HepG2 (cell line): ENCODE results near the gene SLC25A48. TPM values are rescaled to one million over a fixed set of nuclear protein-coding genes. Genes with fewer than 3 reads are reported as not detected.

Experiments used
- ATAC-seq: fragments of 200-7000 bp; cut with Tn5 transposase; 3 replicates; pipeline ENCODE4 v1.9.1; 2020; ENCODE audit warnings: mild to moderate bottlenecking, moderate library complexity
- BruUV-seq: library from RNA; stranded (reverse); fragments of 400-500 nt; replicated peaks from 2 replicates; lab custom pipeline; 2021; lab: Mats Ljungman, UMichigan
- CTCF ChIA-PET: fragments of 300-600 bp; formaldehyde crosslinking; extraction: SDS; loops from one replicate; lab custom pipeline; 2021; ENCODE audit warnings: low total read pairs, inconsistent platforms, low intra/inter-chr PET ratio; lab: Yijun Ruan, JAX
- POLR2A ChIA-PET: fragments of 350-600 bp; sonication (Branson Sonifier 250); formaldehyde crosslinking; loops from one replicate; lab custom pipeline; 2020; ENCODE audit warnings: antibody characterized with exemption, inconsistent platforms; lab: Yijun Ruan, JAX
- DNase-seq: peaks from one replicate; pipeline ENCODE4 v3.0.0-alpha.2; 2015; ENCODE audit warnings: low spot score
- FAIRE-seq: peaks from 3 replicates; lab custom pipeline; 2011; peaks lifted over from hg19 to GRCh38; lab: Jason Lieb, UNC
- H2AFZ ChIP-seq: one replicate; pipeline ENCODE4 v1.6.1; 2011; ENCODE audit warnings: low read length, inconsistent platforms
- H3K27ac ChIP-seq: fragments of 300-600 bp; 3 replicates; pipeline ENCODE4 v1.8.0; 2011; ENCODE audit warnings: mixed run types, mild to moderate bottlenecking, mixed read lengths, low read length, inconsistent platforms; ENCODE audit not compliant: insufficient read depth; ENCODE audit errors: extremely low read length
- H3K27me3 ChIP-seq, 2 experiments: fragments of 200-600 bp in 1 of 2; 2 replicates in 1 of 2; 3 replicates in 1 of 2; pipeline versions ENCODE4 v1.6.0 to v1.8.0; 2011; ENCODE audit warnings: low read length in 2 of 2, mild to moderate bottlenecking in 2 of 2, moderate library complexity in 2 of 2, inconsistent platforms in 1 of 2; ENCODE audit not compliant: insufficient read depth in 2 of 2, control insufficient read depth in 1 of 2
- H3K36me3 ChIP-seq, 2 experiments: fragments of 200-600 bp in 1 of 2; replicated peaks in 1 of 2; 2 replicates in 1 of 2; 3 replicates in 1 of 2; pipeline versions ENCODE4 v1.5.1 to v1.8.0; 2011; ENCODE audit warnings: low read length in 2 of 2, inconsistent platforms in 1 of 2; ENCODE audit not compliant: insufficient read depth in 2 of 2, control insufficient read depth in 1 of 2
- H3K4me1 ChIP-seq: 2 replicates; pipeline ENCODE4 v1.5.1; 2012; ENCODE audit warnings: low read length, inconsistent platforms; ENCODE audit not compliant: insufficient read depth
- H3K4me2 ChIP-seq: 2 replicates; pipeline ENCODE4 v1.6.0; 2011; ENCODE audit warnings: low read depth, low read length, inconsistent platforms
- H3K4me3 ChIP-seq, 3 experiments: fragments of 200-600 bp in 1 of 3; sonication (generic), shearing (Covaris generic) in 1 of 3; replicated peaks in 1 of 3; 2 replicates each; pipeline ENCODE4 v1.5.1; 2011 to 2016; ENCODE audit warnings: low read length in 3 of 3, inconsistent platforms in 2 of 3, low read depth in 2 of 3, mild to moderate bottlenecking in 2 of 3, control low read depth in 1 of 3, mixed read lengths in 1 of 3; ENCODE audit not compliant: insufficient read depth in 1 of 3
- H3K79me2 ChIP-seq: one replicate; pipeline ENCODE4 v1.6.1; 2011; ENCODE audit warnings: low read length, inconsistent platforms; ENCODE audit not compliant: insufficient read depth
- H3K9ac ChIP-seq: 2 replicates; pipeline ENCODE4 v1.6.0; 2011; ENCODE audit warnings: mild to moderate bottlenecking, low read depth, low read length, inconsistent platforms; ENCODE audit not compliant: insufficient read depth
- H3K9me3 ChIP-seq: 2 replicates; pipeline ENCODE4 v1.5.1; 2012; ENCODE audit warnings: mild to moderate bottlenecking, low read length
- H4K20me1 ChIP-seq: 2 replicates; pipeline ENCODE4 v1.6.0; 2011; ENCODE audit warnings: inconsistent platforms, mild to moderate bottlenecking, low read length, moderate library complexity; ENCODE audit not compliant: insufficient read depth
- CCDC6 ChIP-seq: sonication (generic); formaldehyde crosslinking; IDR thresholded peaks from 2 replicates; pipeline ENCODE4 v1.8.1; 2022; ENCODE audit warnings: mild to moderate bottlenecking, missing genetic modification reagents, moderate library complexity
- CREB1 ChIP-seq, 2 experiments: fragments of 450-650 bp in 1 of 2; IDR thresholded peaks; 2 replicates each; pipeline ENCODE4 v1.6.1; 2016 to 2017; ENCODE audit warnings: control low read depth in 1 of 2, mild to moderate bottlenecking in 1 of 2, missing compliant biosample characterization in 1 of 2, missing genetic modification characterization in 1 of 2
- HMGXB4 ChIP-seq, 2 experiments: sonication (generic) in 1 of 2; formaldehyde crosslinking in 1 of 2; IDR thresholded peaks; 2 replicates each; pipeline versions ENCODE4 v1.4.0 to v1.6.1; 2018 to 2020; ENCODE audit warnings: missing genetic modification reagents in 2 of 2, borderline replicate concordance in 1 of 2, low read depth in 1 of 2, mild to moderate bottlenecking in 1 of 2, missing biosample characterization in 1 of 2
- REL ChIP-seq: sonication (generic); formaldehyde crosslinking; conservative IDR thresholded peaks from 2 replicates; pipeline ENCODE4 v1.8.0; 2022; ENCODE audit warnings: mild to moderate bottlenecking, missing genetic modification reagents, moderate library complexity
- SPEN ChIP-seq: sonication (generic); formaldehyde crosslinking; IDR thresholded peaks from 2 replicates; pipeline ENCODE4 v1.5.1; 2020; ENCODE audit warnings: low read depth, mild to moderate bottlenecking, missing genetic modification reagents
- U2AF2 ChIP-seq: fragments of 200-400 bp; formaldehyde crosslinking; IDR thresholded peaks from 2 replicates; pipeline ENCODE4 v1.6.1; 2017; ENCODE audit warnings: low read depth, mild to moderate bottlenecking, low read length
- WIZ ChIP-seq: sonication (generic); formaldehyde crosslinking; IDR thresholded peaks from 2 replicates; pipeline ENCODE4 v1.5.1; 2020; ENCODE audit warnings: mild to moderate bottlenecking, missing genetic modification reagents
- ZSCAN30 ChIP-seq: sonication (generic); formaldehyde crosslinking; IDR thresholded peaks from 2 replicates; pipeline ENCODE4 v1.5.0; 2020; ENCODE audit warnings: mild to moderate bottlenecking, missing genetic modification reagents
- WGBS: methylation state at CpG from one replicate; pipeline ENCODE4 v1.1.6; 2017; ENCODE audit warnings: low lambda C conversion rate; 5-methylcytosine and 5-hydroxymethylcytosine counted together
- in situ Hi-C: cut with HindIII; loops from 2 replicates; pipeline ENCODE4 v1.10.0; 2017; ENCODE audit warnings: low pct_unique_long_range_greater_than_20kb; ENCODE audit not compliant: extremely low pct_ligation_motif_present
- intact Hi-C: fragments of 100-400 bp; cut with micrococcal nuclease; formaldehyde crosslinking; loops from one replicate; pipeline ENCODE4 v1.10.0; 2022; ENCODE audit not compliant: unreplicated experiment
- polyA plus RNA-seq, 8 experiments: library from polyadenylated mRNA; depleted of rRNA in 3 of 8; stranded (reverse) in 7 of 8; unstranded in 1 of 8; fragments of >200 nt; fragmentation: Illumina TruSeq in 4 of 8; extraction: Trizol in 4 of 8; gene quantifications; 2 replicates each; pipeline versions ENCODE4 v1.2.1 to v1.2.3, GENCODE V29; 2011 to 2016; ENCODE audit warnings: low read depth in 4 of 8, missing spikeins in 1 of 8, mixed read lengths in 1 of 8; ENCODE audit not compliant: insufficient read depth in 1 of 8
- total RNA-seq, 5 experiments: library from RNA; depleted of rRNA; stranded (reverse); fragments of >200 nt; fragmentation: Illumina TruSeq; extraction: Trizol; gene quantifications; 2 replicates each; pipeline ENCODE4 v1.2.3, GENCODE V29; 2016; ENCODE audit warnings: low read depth in 1 of 5
- TF ChIP-seq, protein P1 (sequence below): IDR thresholded peaks from 2 replicates; pipeline ENCODE4 v1.4.0; 2020; ENCODE audit warnings: mild to moderate bottlenecking, missing genetic modification reagents
- TF ChIP-seq, protein P2 (sequence below): sonication (generic); formaldehyde crosslinking; IDR thresholded peaks from 2 replicates; pipeline ENCODE4 v1.8.0; 2022; ENCODE audit warnings: missing genetic modification reagents, mild to moderate bottlenecking, borderline replicate concordance
- TF ChIP-seq, protein P3 (sequence below): sonication (generic); formaldehyde crosslinking; IDR thresholded peaks from 2 replicates; pipeline ENCODE4 v1.4.0; 2020; ENCODE audit warnings: mild to moderate bottlenecking, low read depth, missing genetic modification reagents

The SLC25A48 gene
- total and polyA plus RNA-seq, 2 of the 13 experiments (the other 11 are each of a cell fraction or from before 2014, with no cell fraction given): 0.17 to 4.5 TPM

DNA sequence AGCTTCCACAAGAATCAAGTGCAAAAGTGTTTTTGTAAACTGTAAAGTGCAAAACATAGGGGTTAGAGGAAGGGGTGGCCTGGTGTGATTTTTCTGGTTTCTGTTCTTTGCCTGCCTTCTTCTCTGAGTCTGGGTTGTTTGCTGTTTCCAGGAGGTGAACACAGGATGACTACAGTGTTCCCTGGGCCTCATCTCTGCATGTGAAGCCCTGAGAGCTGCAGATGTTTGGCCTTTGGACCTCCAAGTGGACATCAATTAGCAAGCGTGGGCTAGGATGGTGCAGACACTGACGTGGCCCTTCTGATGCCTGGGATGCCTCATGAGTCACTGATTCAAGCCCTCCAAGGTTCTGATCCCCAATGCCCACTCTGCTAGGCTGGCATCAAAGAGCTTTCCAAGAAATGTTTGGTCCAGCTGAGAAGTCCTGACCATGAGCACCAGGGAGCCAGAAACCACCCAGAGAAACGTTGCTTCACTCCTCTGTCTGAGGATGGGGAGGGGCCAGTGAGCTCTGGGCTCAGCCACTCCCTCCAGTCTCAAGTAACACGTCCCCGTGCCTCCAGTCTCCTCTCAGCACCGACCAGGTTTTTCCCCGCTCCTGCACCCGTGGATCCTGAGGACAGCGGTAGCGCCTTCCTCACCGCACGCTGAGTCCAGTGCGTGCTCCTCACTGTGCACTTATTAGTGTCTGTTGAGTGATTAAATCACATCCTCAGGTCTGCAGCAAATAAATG, 53.6 kb downstream of the SLC25A48 start:
- 49% methylated on average over 12 of the region's 13 CpGs for WGBS
- peak overlapping the region; percentile 32 to 61 (median 40); a peak in 3 of 6 replicates for H3K4me3 ChIP-seq
- ChIA-PET CTCF (interaction anchor here (1.1 to 3.1 kb wide), 4 partner anchors 102 to 324 kb away, joined by 7 to 23 read pairs (median 16); no protein-coding TSS in a partner anchor), POLR2A (interaction anchor here (1.1 kb wide), 1 partner anchor 101 kb away, joined by 3 read pairs; no protein-coding TSS in a partner anchor)
- FAIRE-seq: no peak
- no peak overlapping the region; the same call in 1 of the 2 replicates for H3K9ac ChIP-seq
- H4K20me1 ChIP-seq: no peaks in the 10 kb centered on the region
- no peak overlapping the region for H2AFZ ChIP-seq
- peaks cover 10% of the 10 kb centered on the region for H3K4me1 ChIP-seq
- no peaks in the 10 kb centered on the region for H3K36me3 ChIP-seq
- intact Hi-C loops: loop anchor here (1.0 to 2.0 kb wide), 7 partner anchors 43 to 537 kb away; no protein-coding TSS in a partner anchor
- H3K9me3 ChIP-seq: no peaks in the 10 kb centered on the region
- peaks cover 0 to 5% of the 10 kb centered on the region in 2 experiments; a peak in 2 of 5 replicates for H3K27me3 ChIP-seq
- no TSS peak for BruUV-seq
- peak; percentile 66 for ATAC-seq
- H3K4me2 ChIP-seq: peak overlapping the region; percentile 83
- H3K79me2 ChIP-seq: no peaks in the 10 kb centered on the region
- H3K27ac ChIP-seq: no peak overlapping the region
- peak; percentile 54 for DNase-seq
- in situ Hi-C loops: loop anchor here (5.0 kb wide), 2 partner anchors 194 to 324 kb away; no protein-coding TSS in a partner anchor
- TF ChIP-seq REL (CRISPR knock-in tag) (no peak), WIZ (CRISPR knock-in tag) (0 out of 2 replicates have a peak, but pooled peaks have one; percentile 72), HMGXB4 (CRISPR knock-in tag; IDR thresholded peaks at IDR 0.05; ENCODE audit: borderline replicate concordance in 1 of 2, low read depth in 1 of 2) (no peak), CCDC6 (peak; percentile 61; the same call in 1 of the 2 replicates), CREB1 (IDR thresholded peaks at IDR 0.05) (peak; percentile 32; the same call in 1 of the 2 replicates), CREB1 (CRISPR knock-in tag; IDR thresholded peaks at IDR 0.05) (no peak), ZSCAN30 (CRISPR knock-in tag) (no peak), U2AF2 (no peak), SPEN (0 out of 2 replicates have a peak, but pooled peaks have one; percentile 30)
- TF ChIP-seq, protein P1, sequence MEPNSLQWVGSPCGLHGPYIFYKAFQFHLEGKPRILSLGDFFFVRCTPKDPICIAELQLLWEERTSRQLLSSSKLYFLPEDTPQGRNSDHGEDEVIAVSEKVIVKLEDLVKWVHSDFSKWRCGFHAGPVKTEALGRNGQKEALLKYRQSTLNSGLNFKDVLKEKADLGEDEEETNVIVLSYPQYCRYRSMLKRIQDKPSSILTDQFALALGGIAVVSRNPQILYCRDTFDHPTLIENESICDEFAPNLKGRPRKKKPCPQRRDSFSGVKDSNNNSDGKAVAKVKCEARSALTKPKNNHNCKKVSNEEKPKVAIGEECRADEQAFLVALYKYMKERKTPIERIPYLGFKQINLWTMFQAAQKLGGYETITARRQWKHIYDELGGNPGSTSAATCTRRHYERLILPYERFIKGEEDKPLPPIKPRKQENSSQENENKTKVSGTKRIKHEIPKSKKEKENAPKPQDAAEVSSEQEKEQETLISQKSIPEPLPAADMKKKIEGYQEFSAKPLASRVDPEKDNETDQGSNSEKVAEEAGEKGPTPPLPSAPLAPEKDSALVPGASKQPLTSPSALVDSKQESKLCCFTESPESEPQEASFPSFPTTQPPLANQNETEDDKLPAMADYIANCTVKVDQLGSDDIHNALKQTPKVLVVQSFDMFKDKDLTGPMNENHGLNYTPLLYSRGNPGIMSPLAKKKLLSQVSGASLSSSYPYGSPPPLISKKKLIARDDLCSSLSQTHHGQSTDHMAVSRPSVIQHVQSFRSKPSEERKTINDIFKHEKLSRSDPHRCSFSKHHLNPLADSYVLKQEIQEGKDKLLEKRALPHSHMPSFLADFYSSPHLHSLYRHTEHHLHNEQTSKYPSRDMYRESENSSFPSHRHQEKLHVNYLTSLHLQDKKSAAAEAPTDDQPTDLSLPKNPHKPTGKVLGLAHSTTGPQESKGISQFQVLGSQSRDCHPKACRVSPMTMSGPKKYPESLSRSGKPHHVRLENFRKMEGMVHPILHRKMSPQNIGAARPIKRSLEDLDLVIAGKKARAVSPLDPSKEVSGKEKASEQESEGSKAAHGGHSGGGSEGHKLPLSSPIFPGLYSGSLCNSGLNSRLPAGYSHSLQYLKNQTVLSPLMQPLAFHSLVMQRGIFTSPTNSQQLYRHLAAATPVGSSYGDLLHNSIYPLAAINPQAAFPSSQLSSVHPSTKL (CRISPR knock-in tag): peak; percentile 36; the same call in 1 of the 2 replicates
- TF ChIP-seq, protein P2, sequence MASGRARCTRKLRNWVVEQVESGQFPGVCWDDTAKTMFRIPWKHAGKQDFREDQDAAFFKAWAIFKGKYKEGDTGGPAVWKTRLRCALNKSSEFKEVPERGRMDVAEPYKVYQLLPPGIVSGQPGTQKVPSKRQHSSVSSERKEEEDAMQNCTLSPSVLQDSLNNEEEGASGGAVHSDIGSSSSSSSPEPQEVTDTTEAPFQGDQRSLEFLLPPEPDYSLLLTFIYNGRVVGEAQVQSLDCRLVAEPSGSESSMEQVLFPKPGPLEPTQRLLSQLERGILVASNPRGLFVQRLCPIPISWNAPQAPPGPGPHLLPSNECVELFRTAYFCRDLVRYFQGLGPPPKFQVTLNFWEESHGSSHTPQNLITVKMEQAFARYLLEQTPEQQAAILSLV (CRISPR knock-in tag): 0 out of 2 replicates have a peak, but pooled peaks have one; percentile 62
- TF ChIP-seq, protein P3, sequence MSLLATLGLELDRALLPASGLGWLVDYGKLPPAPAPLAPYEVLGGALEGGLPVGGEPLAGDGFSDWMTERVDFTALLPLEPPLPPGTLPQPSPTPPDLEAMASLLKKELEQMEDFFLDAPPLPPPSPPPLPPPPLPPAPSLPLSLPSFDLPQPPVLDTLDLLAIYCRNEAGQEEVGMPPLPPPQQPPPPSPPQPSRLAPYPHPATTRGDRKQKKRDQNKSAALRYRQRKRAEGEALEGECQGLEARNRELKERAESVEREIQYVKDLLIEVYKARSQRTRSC (CRISPR knock-in tag): no peak
